Activated CD4-positive, alpha-beta T cell treated with anti-CD3 and anti-CD28 coated beads for 36 hours (primary cell): ENCODE measurements around the gene FBXW7. TPM values are rescaled to one million over a fixed set of nuclear protein-coding genes. Genes with fewer than 3 reads are reported as not detected.
A peak's percentile ranks its signal among the peaks of the same experiment; 100 is the strongest.

Experiments used
- ATAC-seq: fragments of 200-7000 bp; cut with Tn5 transposase; one replicate; pipeline ENCODE4 v1.10.0; 2021; ENCODE audit warnings: mild to moderate bottlenecking, moderate library complexity
- CTCF ChIA-PET: fragments of 350-600 bp; sonication (Branson Sonifier 250); formaldehyde crosslinking; loops from one replicate; lab custom pipeline; 2021; ENCODE audit warnings: antibody characterized with exemption; lab: Charles Lee
- POLR2A ChIA-PET: fragments of 350-600 bp; sonication (Branson Sonifier 250); formaldehyde crosslinking; loops from one replicate; lab custom pipeline; 2021; ENCODE audit warnings: antibody characterized with exemption, inconsistent platforms; lab: Charles Lee
- DNase-seq: peaks from one replicate; pipeline ENCODE4 v3.0.0-alpha.2; 2020
- H3K27ac Mint-ChIP-seq: one replicate; pipeline ENCODE4 v1.8.0; 2021; ENCODE audit warnings: mixed read lengths
- H3K27me3 Mint-ChIP-seq: one replicate; pipeline ENCODE4 v1.8.0; 2021; ENCODE audit warnings: mixed read lengths
- H3K36me3 Mint-ChIP-seq: one replicate; pipeline ENCODE4 v1.8.0; 2021; ENCODE audit warnings: low read depth, mixed read lengths
- H3K4me1 Mint-ChIP-seq: one replicate; pipeline ENCODE4 v1.8.0; 2021; ENCODE audit warnings: mixed read lengths
- H3K4me3 Mint-ChIP-seq: one replicate; pipeline ENCODE4 v1.8.0; 2021; ENCODE audit warnings: mild to moderate bottlenecking, moderate library complexity, mixed read lengths
- H3K9me3 Mint-ChIP-seq: one replicate; pipeline ENCODE4 v1.8.0; 2021; ENCODE audit warnings: low read depth, mixed read lengths
- intact Hi-C, 2 experiments: fragments of 100-400 bp; cut with DNase I in 1 of 2; cut with micrococcal nuclease in 1 of 2; formaldehyde crosslinking; loops; one replicate each; pipeline versions ENCODE4 v1.14.2 to v1.15.1; 2022 to 2024; cut with DNase I, micrococcal nuclease
- total RNA-seq, 2 experiments: library from RNA; stranded (reverse); gene quantifications; one replicate each; pipeline ENCODE4 v1.2.3, GENCODE V29; 2021

The FBXW7 gene, protein sequence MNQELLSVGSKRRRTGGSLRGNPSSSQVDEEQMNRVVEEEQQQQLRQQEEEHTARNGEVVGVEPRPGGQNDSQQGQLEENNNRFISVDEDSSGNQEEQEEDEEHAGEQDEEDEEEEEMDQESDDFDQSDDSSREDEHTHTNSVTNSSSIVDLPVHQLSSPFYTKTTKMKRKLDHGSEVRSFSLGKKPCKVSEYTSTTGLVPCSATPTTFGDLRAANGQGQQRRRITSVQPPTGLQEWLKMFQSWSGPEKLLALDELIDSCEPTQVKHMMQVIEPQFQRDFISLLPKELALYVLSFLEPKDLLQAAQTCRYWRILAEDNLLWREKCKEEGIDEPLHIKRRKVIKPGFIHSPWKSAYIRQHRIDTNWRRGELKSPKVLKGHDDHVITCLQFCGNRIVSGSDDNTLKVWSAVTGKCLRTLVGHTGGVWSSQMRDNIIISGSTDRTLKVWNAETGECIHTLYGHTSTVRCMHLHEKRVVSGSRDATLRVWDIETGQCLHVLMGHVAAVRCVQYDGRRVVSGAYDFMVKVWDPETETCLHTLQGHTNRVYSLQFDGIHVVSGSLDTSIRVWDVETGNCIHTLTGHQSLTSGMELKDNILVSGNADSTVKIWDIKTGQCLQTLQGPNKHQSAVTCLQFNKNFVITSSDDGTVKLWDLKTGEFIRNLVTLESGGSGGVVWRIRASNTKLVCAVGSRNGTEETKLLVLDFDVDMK
- 10 to 100 TPM; 29.8 to 31.6 TPM for total RNA-seq

DNA sequence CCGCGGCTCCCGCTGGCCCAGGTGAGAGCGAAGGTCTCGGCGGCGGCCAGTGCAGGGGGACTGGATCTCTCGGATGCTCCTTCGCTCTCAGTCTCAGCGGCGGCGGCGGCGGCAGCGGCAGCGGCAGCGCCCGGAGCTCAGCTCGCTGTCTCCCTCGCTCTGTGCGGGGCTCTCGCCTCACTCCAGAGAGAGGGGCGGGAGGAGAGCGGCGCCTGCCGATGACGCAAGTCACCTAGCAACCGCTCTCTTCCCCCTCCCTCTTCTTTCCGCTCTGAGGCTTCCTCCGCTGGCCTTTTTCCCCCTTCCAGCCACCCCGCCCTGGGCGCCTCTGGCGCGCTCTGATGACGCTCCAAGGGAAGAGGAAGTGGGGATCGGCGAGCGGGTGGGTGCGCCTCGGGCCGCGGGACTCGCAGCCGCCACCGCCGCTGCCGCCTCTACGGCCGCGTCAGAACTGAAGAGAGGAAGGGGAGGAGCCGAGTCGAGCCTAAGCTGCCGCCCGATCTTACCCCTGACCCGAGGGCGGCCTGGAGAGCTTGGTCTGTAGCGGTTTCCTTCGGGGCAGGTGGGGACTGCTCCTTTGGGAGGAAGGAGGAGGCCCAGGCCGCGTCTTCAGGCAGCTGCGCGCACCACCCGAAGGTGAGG, at the start of gene FBXW7:
Gene FBXW7 (minus strand): TSS at position 190 of the 642 bp plus-strand sequence. CDS start 124,289 bp downstream, outside the sequence.
- Mint-ChIP-seq H3K9me3 (no peaks in the 10 kb centered on the region), H3K36me3 (peaks cover 35% of the 10 kb centered on the region), H3K27me3 (no peaks in the 10 kb centered on the region), H3K4me3 (peak within 1 kb of the TSS; percentile 82), H3K27ac (peak within 1 kb of the TSS; percentile 98), H3K4me1 (peaks cover 51% of the 10 kb centered on the region)
- ATAC-seq = peak; percentile 87
- ChIA-PET CTCF (interaction anchor here (0.6 to 4.5 kb wide), 10 partner anchors 10 to 613 kb away, joined by 3 to 31 read pairs (median 4); no protein-coding TSS in a partner anchor), POLR2A (interaction anchor here (0.6 to 2.2 kb wide), 8 partner anchors 11 to 579 kb away, joined by 3 to 29 read pairs (median 6); partner anchors contain the start of genes ARFIP1 and TIGD4)
- intact Hi-C loops = loop anchor here (1.0 to 10.0 kb wide), 12 partner anchors 18 to 1521 kb away; partner anchors contain the start of genes ARFIP1 (in 2 of the 2), RPS3A (in 2 of the 2), TIGD4 (in 2 of the 2) and GATB (in 1 of the 2)
- peak; percentile 99 for DNase-seq

DNA sequence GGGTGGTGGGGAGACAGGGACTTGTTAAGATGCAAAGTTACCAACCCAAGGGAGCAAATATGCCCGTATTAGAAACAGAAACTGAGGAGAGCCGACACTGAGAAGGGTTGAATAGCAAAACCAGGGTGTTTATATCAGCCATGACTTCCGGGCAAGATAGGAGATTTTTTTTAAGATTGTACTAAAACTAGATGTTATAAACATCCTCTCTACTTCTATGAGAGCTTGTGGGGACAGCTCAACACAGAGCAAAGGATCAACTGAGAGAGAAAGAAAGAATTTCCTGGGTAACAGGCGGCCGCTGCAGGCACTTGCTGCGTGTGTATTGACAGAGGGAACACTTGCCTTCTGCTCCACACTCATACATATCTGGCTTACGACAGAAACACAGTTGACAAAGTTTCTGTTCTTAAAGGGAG, 49.1 kb upstream of the FBXW7 start:
- peak overlapping the region; percentile 79 for H3K27ac Mint-ChIP-seq
- H3K9me3 Mint-ChIP-seq = no peaks in the 10 kb centered on the region
- H3K4me1 Mint-ChIP-seq = peaks cover 2% of the 10 kb centered on the region
- H3K4me3 Mint-ChIP-seq = peak overlapping the region; percentile 5
- intact Hi-C loops = no loop called here
- no peak for DNase-seq
- peak; percentile 58 for ATAC-seq
- ChIA-PET CTCF (interaction anchor here (0.6 to 2.4 kb wide), 2 partner anchors 56 to 84 kb away, joined by 3 to 9 read pairs; no protein-coding TSS in a partner anchor), POLR2A (no interaction called here)
- H3K27me3 Mint-ChIP-seq = peaks cover 2% of the 10 kb centered on the region
- no peaks in the 10 kb centered on the region for H3K36me3 Mint-ChIP-seq

DNA sequence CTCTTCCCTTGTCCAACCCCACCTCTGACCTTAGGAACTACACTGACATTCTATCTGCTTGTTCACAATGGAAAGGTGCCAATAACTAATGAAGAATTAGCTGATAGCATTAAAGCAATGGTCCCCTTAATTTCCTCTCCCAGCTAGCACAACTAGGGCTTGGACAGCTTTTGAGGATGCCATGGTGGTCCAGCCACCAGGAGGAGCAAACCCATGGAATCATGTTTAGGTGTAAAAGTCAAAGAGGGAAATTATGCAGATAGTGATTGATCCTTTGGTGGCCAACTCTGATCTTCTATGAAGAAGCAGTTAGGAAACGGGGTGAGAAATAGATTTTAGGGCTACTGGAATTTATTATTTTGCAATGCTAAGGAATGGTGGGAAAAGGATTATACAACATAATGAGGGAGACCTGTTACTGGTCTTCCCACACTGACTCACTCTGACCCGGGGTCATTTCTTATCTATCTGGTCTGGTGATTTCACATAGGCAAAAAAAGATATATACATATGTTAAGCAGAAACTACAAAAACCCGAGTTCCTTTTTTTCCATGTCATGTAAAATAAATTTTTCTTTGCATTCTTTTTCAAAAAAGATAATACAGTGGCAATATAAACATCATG, 45.8 kb upstream of the FBXW7 start:
- Mint-ChIP-seq H3K27ac (no peak overlapping the region), H3K27me3 (no peaks in the 10 kb centered on the region), H3K4me1 (peaks cover 2% of the 10 kb centered on the region), H3K36me3 (no peaks in the 10 kb centered on the region), H3K9me3 (no peaks in the 10 kb centered on the region), H3K4me3 (no peak overlapping the region)
- intact Hi-C loops = no loop called here
- CTCF ChIA-PET = interaction anchor here (0.5 kb wide), 1 partner anchor 1114 kb away, joined by 3 read pairs; no protein-coding TSS in a partner anchor
- ATAC-seq (no peak), DNase-seq (no peak)
- POLR2A ChIA-PET = no interaction called here

DNA sequence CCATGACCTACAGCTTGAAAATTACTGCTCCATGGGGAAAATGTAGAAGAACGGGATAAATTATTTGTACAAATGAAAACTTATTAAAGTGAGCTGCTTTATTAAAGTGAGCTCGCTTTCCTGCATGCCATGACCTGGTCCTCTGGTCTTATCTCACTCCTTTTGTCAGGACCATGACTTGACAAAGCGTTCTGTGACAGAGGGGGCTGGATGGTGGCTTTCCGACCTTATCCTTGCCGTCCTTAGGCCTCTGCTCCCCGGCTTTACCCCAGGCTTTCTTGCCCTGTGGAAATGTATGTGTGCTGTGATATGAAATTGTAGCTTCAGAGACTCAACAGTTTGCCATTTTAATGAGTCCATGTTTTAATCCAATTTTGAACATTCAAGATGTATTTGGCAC, 44.0 kb upstream of the FBXW7 start:
- H3K36me3 Mint-ChIP-seq = no peaks in the 10 kb centered on the region
- H3K27me3 Mint-ChIP-seq = no peaks in the 10 kb centered on the region
- intact Hi-C loops = no loop called here
- DNase-seq = no peak
- ChIA-PET POLR2A (no interaction called here), CTCF (interaction anchor here (0.6 kb wide), 1 partner anchor 217 kb away, joined by 3 read pairs; no protein-coding TSS in a partner anchor)
- no peak overlapping the region for H3K4me3 Mint-ChIP-seq
- H3K4me1 Mint-ChIP-seq = no peaks in the 10 kb centered on the region
- no peak overlapping the region for H3K27ac Mint-ChIP-seq
- no peaks in the 10 kb centered on the region for H3K9me3 Mint-ChIP-seq
- ATAC-seq = no peak

DNA sequence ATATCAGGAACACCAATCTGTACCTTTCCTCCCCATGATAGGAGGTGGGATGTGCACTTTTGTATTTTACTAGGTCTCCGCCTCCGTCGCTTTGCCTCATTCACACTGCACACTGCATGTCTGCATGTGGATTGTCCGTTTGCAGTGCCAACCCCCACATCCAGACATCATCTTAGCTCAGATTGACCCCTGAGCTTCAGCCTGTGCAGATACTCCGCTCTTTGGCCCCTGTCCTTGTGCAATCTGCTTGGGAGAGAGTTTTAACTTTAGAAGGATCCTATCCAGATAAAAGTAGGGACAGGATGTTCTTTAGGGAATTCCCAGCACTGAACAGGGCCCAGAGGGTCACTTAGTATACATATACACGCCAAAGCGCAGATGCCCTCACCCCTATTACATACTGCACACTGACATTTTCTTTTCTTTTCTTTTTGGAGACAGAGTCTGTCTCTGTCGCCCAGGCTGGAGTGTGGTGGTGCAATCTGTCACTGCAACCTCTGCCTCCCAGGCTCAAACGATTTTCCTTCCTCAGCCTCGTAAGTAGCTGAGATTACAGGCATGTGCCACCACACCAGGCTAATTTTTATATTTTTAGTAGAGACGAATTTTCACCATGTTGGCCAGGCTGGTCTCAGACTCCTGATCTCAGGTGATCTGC, 43.3 kb upstream of the FBXW7 start:
- CTCF ChIA-PET = interaction anchor here (0.6 to 2.0 kb wide), 6 partner anchors 10 to 171 kb away, joined by 3 to 5 read pairs (median 3); no protein-coding TSS in a partner anchor
- Mint-ChIP-seq H3K36me3 (no peaks in the 10 kb centered on the region), H3K4me3 (no peak overlapping the region), H3K27me3 (no peaks in the 10 kb centered on the region), H3K9me3 (no peaks in the 10 kb centered on the region), H3K4me1 (no peaks in the 10 kb centered on the region), H3K27ac (no peak overlapping the region)
- intact Hi-C loops = no loop called here
- DNase-seq (no peak), ATAC-seq (no peak)
- POLR2A ChIA-PET = interaction anchor here (0.6 kb wide), 1 partner anchor 44 kb away, joined by 3 read pairs; no protein-coding TSS in a partner anchor

DNA sequence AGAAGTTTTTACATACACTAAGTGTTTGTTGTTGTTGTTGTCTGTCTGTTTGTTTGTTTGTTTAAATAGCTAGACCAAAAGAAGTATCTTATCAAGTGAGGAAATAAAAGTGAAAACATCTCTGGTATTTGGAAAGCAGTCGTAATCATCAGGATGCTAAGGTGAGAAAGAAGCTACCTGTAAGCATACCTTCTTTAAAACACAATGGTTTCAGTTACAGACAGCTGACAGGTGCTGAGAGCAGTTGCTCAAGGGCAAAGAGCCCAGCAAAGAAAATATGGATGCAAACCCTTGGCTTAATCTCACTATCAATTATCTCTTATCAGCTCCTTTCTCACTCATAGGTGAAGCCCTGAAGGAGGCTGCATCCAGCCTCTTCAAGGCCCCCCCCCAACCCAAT, 42.8 kb upstream of the FBXW7 start:
- H3K27me3 Mint-ChIP-seq = no peaks in the 10 kb centered on the region
- intact Hi-C loops = no loop called here
- ChIA-PET CTCF (interaction anchor here (0.6 to 2.0 kb wide), 6 partner anchors 11 to 170 kb away, joined by 3 to 5 read pairs (median 3); no protein-coding TSS in a partner anchor), POLR2A (interaction anchor here (0.6 kb wide), 1 partner anchor 44 kb away, joined by 3 read pairs; no protein-coding TSS in a partner anchor)
- no peaks in the 10 kb centered on the region for H3K36me3 Mint-ChIP-seq
- no peak overlapping the region for H3K4me3 Mint-ChIP-seq
- ATAC-seq = no peak
- no peaks in the 10 kb centered on the region for H3K4me1 Mint-ChIP-seq
- no peak for DNase-seq
- no peak overlapping the region for H3K27ac Mint-ChIP-seq
- H3K9me3 Mint-ChIP-seq = no peaks in the 10 kb centered on the region

DNA sequence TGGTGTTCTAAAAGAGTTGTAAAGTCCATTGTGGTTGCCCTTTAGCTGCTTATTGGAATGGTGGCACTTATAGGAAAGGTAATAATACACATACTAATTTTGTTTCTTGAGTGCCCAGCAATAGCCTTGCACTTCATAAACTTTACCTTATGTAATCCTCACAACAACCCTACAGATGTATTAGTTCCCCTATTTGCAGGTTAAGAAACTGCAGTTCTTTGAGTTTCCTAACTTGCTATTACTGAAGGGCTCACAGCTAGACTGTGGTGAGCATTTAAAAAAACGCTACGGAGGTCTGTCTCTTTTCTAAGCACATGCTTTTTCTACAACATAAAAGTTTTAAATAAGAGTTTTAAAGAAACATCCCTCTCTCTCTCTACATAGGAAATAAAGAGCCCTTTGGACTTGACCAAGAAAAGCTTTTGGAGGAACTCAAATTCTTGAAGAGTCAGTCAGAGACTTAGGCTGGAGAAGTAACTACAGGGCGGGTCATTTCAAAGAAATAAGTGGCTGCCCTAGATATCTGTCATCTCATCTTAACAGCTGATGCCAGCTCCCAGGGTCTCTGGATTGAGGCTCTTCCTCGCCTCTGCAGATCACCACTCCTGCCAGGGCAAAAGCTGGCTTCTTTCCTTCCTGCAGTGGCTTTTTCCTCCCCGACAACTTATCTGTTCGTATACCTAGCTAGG, 42.0 kb upstream of the FBXW7 start:
- ATAC-seq (no peak), DNase-seq (no peak)
- Mint-ChIP-seq H3K9me3 (no peaks in the 10 kb centered on the region), H3K4me3 (no peak overlapping the region), H3K27ac (no peak overlapping the region), H3K4me1 (no peaks in the 10 kb centered on the region), H3K27me3 (no peaks in the 10 kb centered on the region), H3K36me3 (no peaks in the 10 kb centered on the region)
- CTCF ChIA-PET = interaction anchor here (0.6 to 2.0 kb wide), 6 partner anchors 12 to 434 kb away, joined by 3 to 5 read pairs (median 3); no protein-coding TSS in a partner anchor
- intact Hi-C loops = no loop called here
- POLR2A ChIA-PET = no interaction called here

DNA sequence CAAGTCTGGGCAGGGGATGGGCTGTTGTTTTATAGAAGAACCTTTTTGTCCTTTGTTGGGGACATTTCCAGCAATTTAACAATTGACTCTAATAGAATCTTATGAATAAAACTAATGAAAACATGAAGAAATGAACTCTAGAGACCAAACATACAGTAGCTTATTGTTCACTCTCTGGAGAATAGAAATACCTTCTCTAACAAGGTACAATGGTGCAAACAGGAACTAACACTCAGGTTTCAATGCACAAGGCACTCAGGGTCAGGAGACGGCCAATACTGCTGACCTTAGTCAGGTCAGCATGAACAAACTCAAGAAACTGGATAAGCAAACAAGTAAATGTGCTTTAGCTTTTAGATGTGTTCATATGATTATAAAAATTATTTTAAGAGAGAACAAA, 39.6 kb upstream of the FBXW7 start:
- ChIA-PET POLR2A (no interaction called here), CTCF (interaction anchor here (0.7 kb wide), 1 partner anchor 339 kb away, joined by 3 read pairs; no protein-coding TSS in a partner anchor)
- Mint-ChIP-seq H3K4me1 (no peaks in the 10 kb centered on the region), H3K36me3 (no peaks in the 10 kb centered on the region), H3K27me3 (no peaks in the 10 kb centered on the region), H3K9me3 (no peaks in the 10 kb centered on the region), H3K27ac (no peak overlapping the region), H3K4me3 (no peak overlapping the region)
- intact Hi-C loops = no loop called here
- ATAC-seq (no peak), DNase-seq (no peak)

DNA sequence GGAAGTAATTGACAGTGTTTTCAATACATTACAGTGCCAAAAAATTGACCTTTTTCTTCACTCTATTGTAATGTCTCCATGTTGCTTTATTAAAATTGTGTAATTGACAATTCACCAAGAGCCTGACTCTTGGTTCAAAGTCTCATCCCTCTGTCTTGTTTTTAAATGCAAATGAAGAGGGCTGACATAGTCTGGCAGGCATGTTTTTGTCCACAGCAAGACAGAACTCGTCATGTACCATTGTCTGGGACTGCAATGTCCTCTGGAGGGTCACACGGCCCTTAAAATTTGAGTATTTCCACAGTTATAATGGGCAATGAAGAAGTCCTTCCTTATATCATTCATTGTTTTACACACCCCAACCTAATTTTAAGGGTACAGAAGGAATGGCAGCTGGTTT, 38.0 kb upstream of the FBXW7 start:
- no peak overlapping the region for H3K27ac Mint-ChIP-seq
- H3K9me3 Mint-ChIP-seq = no peaks in the 10 kb centered on the region
- intact Hi-C loops = no loop called here
- DNase-seq = no peak
- ChIA-PET POLR2A (no interaction called here), CTCF (no interaction called here)
- H3K4me1 Mint-ChIP-seq = no peaks in the 10 kb centered on the region
- no peak overlapping the region for H3K4me3 Mint-ChIP-seq
- H3K36me3 Mint-ChIP-seq = no peaks in the 10 kb centered on the region
- H3K27me3 Mint-ChIP-seq = no peaks in the 10 kb centered on the region
- no peak for ATAC-seq
